IPS-18a (cell line): ENCODE results near the gene SEC14L1.

Experiments used
- H3K27ac ChIP-seq: one replicate; pipeline ENCODE4 v1.5.1; 2013; ENCODE audit warnings: low read length
- H3K27me3 ChIP-seq: one replicate; pipeline ENCODE4 v1.6.1; 2013; ENCODE audit warnings: mild to moderate bottlenecking, low read length; ENCODE audit not compliant: control insufficient read depth, insufficient read depth
- H3K36me3 ChIP-seq: one replicate; pipeline ENCODE4 v1.6.1; 2013; ENCODE audit warnings: low read depth, low read length; ENCODE audit not compliant: control insufficient read depth
- H3K4me1 ChIP-seq: one replicate; pipeline ENCODE4 v1.6.1; 2013; ENCODE audit warnings: low read depth, low read length; ENCODE audit not compliant: control insufficient read depth
- H3K4me3 ChIP-seq: one replicate; pipeline ENCODE4 v1.5.1; 2013; ENCODE audit warnings: low read length
- H3K9ac ChIP-seq: one replicate; pipeline ENCODE4 v1.6.1; 2013; ENCODE audit warnings: mild to moderate bottlenecking, low read length, moderate library complexity
- H3K9me3 ChIP-seq: one replicate; pipeline ENCODE4 v1.6.1; 2013; ENCODE audit warnings: low read depth, low read length; ENCODE audit not compliant: control insufficient read depth

SEC14L1 gene

DNA sequence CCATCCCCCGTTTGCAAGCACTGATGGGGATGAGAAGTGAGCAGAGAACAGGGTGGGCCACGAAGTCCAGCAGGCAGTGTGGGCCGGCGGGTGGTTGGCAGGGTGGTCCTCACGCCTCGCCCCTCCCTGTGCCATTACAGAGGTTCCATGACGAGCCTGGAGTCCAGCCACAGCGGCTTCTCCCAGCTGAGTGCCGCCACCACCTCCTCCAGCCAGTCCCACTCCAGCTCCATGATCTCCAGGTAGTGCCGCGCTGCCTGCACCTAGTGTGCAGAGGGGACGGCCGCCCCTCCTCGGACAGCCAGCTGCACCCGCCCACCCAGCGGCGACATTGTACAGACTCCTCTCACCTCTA, 73.0 kb downstream of the SEC14L1 start:
- H3K4me1 ChIP-seq: no peaks in the 10 kb centered on the region
- H3K9me3 ChIP-seq: no peaks in the 10 kb centered on the region
- peaks cover 40% of the 10 kb centered on the region for H3K36me3 ChIP-seq
- no peak overlapping the region for H3K27ac ChIP-seq
- H3K9ac ChIP-seq: no peak overlapping the region
- no peaks in the 10 kb centered on the region for H3K27me3 ChIP-seq
- H3K4me3 ChIP-seq: no peak overlapping the region

DNA sequence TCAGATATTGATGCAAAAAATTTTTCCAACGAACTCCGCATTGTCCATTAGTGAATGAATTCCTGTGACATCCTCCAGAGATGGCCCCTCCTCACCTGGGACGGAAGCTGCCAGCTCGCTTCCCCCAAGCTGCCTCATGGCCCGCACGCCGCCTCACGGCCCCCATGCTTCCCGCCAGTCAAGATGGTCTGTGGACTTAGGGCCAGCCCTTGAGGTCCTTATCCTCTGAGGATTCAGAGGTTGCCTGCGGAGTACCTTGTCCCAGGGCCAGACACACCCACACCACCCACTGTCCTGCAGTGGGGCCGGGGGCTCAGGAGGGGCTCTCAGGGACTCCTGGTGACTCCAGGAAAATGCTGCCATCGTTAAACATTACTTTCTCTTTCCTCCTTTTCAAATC, 73.6 kb downstream of the SEC14L1 start:
- no peak overlapping the region for H3K9ac ChIP-seq
- peaks cover 34% of the 10 kb centered on the region for H3K36me3 ChIP-seq
- no peaks in the 10 kb centered on the region for H3K9me3 ChIP-seq
- no peaks in the 10 kb centered on the region for H3K27me3 ChIP-seq
- H3K4me1 ChIP-seq: no peaks in the 10 kb centered on the region
- H3K27ac ChIP-seq: no peak overlapping the region
- H3K4me3 ChIP-seq: no peak overlapping the region

DNA sequence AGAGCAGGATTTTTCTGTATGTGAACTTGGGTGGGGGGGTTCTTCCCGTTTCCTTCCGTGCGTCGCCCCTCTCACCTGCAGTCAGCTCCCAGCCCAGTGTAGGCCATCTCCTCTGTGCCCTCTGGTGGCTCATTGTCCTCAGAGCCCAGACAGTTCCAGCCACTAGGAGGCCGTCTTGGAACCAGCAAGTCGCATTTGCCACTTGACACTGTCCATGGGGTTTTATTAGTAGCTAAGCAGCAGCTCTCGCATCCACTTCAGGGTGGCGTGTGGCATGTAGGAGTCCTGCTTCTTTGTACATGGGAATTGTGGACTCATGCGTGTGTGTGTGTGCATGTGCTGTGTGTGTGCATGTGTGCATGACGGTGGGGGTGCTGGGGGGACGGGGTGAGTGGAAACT, 74.0 kb downstream of the SEC14L1 start:
- Histone ChIP-seq H3K27ac (no peak overlapping the region), H3K4me1 (no peaks in the 10 kb centered on the region), H3K27me3 (no peaks in the 10 kb centered on the region), H3K9me3 (no peaks in the 10 kb centered on the region), H3K36me3 (peaks cover 31% of the 10 kb centered on the region), H3K4me3 (no peak overlapping the region), H3K9ac (no peak overlapping the region)

DNA sequence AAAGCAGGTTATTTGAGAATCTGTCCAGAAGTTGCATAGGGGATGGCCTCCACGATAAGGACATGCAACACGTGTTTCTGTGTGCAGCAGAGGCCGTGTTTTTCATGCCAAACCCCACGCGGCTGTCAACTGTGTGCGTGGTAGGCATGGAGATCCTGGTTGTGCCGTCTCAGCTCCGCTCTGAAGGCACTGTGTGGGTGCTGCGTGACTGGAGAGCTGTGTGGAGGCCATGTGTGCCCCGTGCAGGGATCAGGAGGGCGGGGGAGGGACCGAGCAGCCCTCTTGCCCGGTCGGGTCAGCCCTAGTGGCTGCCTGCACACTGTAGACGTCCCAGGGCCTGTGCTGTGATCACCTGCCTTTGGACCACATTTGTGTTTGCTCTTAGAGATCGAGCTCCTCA, 74.5 kb downstream of the SEC14L1 start:
- Histone ChIP-seq H3K27me3 (no peaks in the 10 kb centered on the region), H3K36me3 (peaks cover 25% of the 10 kb centered on the region), H3K27ac (no peak overlapping the region), H3K9me3 (no peaks in the 10 kb centered on the region), H3K4me1 (no peaks in the 10 kb centered on the region), H3K9ac (no peak overlapping the region), H3K4me3 (no peak overlapping the region)

DNA sequence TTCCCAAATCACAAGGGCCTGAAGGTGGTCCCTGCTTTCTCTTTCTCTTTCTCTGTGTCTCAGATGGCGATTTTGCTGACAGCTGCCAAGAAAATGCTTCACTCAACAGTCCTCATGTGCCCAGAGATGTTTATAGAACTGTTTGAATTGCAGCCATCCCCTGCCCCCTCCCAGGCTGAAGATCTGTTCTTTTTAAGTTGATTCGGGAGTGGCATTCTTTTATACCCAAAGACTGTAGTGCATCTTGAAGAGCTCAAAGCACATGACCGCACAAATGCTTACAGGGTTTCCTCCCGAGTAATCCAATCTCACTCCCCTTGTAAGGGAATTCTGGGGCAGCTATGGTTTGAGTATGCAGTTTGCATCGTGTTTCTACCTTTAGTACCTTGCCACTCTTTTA, 75.7 kb downstream of the SEC14L1 start:
- no peaks in the 10 kb centered on the region for H3K4me1 ChIP-seq
- H3K9me3 ChIP-seq: no peaks in the 10 kb centered on the region
- H3K27me3 ChIP-seq: no peaks in the 10 kb centered on the region
- H3K9ac ChIP-seq: no peak overlapping the region
- no peak overlapping the region for H3K4me3 ChIP-seq
- H3K36me3 ChIP-seq: peaks cover 18% of the 10 kb centered on the region
- no peak overlapping the region for H3K27ac ChIP-seq

DNA sequence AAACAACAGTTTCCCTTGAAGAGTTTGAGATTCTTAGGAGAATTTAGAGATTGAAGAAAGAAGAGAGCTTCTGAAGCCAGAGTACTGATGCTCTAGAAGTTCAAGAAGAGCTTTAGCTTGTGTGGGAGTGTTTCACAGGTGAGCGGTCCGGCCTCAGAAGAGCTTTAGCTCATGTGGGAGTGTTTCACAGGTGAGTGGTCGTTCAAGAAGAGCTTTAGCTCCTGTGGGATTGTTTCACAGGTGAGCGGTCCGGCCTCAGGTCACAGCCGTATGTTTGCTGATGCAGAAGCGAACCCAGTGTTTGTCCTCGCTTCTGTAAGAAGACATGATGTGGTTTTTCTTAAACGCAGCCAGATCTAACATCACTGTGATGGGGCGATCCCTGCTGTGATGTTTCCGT, 76.4 kb downstream of the SEC14L1 start:
- H3K36me3 ChIP-seq: peaks cover 11% of the 10 kb centered on the region
- H3K9ac ChIP-seq: no peak overlapping the region
- H3K4me3 ChIP-seq: no peak overlapping the region
- H3K4me1 ChIP-seq: no peaks in the 10 kb centered on the region
- no peaks in the 10 kb centered on the region for H3K27me3 ChIP-seq
- no peaks in the 10 kb centered on the region for H3K9me3 ChIP-seq
- H3K27ac ChIP-seq: no peak overlapping the region

DNA sequence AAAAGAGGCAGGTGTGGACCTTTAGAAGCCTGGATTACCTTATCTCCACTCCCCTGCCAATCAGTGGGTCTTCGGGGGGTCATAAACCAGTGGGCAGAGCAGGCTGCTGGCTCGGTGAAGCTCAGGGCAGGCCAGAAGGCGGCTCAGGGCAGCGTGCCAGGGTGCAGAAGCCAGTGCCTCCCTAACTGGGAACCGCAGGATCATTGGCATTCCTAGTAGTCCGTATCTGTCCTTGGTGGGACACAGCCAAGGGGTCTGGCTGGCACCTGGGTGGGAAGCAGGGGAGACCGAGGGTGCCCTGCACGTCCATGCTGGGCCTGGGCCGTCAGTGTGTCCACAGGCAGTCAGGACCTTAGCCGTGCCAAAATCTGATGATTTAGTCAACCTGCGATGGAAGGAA, 76.8 kb downstream of the SEC14L1 start:
- H3K4me1 ChIP-seq: no peaks in the 10 kb centered on the region
- H3K36me3 ChIP-seq: peaks cover 7% of the 10 kb centered on the region
- H3K27ac ChIP-seq: no peak overlapping the region
- no peak overlapping the region for H3K9ac ChIP-seq
- no peak overlapping the region for H3K4me3 ChIP-seq
- H3K27me3 ChIP-seq: no peaks in the 10 kb centered on the region
- no peaks in the 10 kb centered on the region for H3K9me3 ChIP-seq

DNA sequence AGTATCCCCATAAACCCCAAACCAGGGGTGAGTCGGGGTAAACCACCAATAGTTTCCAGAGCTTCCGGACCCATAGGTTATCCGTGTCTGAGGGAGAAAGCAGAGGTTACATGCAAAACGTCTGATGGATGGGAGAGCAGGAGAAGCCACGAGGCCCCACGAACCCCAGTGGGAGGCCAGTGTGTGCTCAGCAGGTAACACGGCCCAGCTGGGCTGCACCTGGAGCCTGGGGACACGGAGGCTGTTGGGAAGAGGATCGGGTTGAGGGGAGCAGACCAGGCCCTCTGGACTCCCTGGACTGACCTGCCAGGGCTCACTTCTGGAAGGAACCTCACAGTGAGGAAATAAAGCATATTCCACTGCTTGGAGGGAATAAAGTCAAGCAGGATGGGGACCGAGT, 78.1 kb downstream of the SEC14L1 start:
- Histone ChIP-seq H3K4me1 (no peaks in the 10 kb centered on the region), H3K9me3 (no peaks in the 10 kb centered on the region), H3K9ac (no peak overlapping the region), H3K27ac (no peak overlapping the region), H3K4me3 (no peak overlapping the region), H3K27me3 (no peaks in the 10 kb centered on the region), H3K36me3 (peaks cover 4% of the 10 kb centered on the region)

DNA sequence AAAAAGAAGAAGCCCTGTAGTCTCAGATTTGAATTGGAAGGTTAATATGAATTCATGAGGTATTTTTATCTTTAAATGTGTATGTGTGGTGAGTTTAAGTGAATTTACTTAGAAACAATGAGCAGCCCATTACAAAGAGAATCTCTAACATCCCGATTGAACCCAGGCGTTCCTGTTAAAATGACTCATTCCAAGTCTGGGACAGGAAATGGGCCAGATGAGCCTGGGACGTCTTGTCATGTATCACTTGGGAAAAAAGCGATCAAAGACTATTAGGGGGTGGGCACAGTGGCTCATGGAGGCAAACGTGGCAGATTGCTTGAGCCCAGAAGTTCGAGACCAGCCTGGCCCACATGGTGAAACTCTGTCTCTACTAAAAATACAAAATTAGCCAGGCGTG, 81.6 kb downstream of the SEC14L1 start:
- no peak overlapping the region for H3K9ac ChIP-seq
- no peaks in the 10 kb centered on the region for H3K4me1 ChIP-seq
- H3K27ac ChIP-seq: no peak overlapping the region
- H3K9me3 ChIP-seq: no peaks in the 10 kb centered on the region
- no peak overlapping the region for H3K4me3 ChIP-seq
- peaks cover 2% of the 10 kb centered on the region for H3K36me3 ChIP-seq
- H3K27me3 ChIP-seq: no peaks in the 10 kb centered on the region

DNA sequence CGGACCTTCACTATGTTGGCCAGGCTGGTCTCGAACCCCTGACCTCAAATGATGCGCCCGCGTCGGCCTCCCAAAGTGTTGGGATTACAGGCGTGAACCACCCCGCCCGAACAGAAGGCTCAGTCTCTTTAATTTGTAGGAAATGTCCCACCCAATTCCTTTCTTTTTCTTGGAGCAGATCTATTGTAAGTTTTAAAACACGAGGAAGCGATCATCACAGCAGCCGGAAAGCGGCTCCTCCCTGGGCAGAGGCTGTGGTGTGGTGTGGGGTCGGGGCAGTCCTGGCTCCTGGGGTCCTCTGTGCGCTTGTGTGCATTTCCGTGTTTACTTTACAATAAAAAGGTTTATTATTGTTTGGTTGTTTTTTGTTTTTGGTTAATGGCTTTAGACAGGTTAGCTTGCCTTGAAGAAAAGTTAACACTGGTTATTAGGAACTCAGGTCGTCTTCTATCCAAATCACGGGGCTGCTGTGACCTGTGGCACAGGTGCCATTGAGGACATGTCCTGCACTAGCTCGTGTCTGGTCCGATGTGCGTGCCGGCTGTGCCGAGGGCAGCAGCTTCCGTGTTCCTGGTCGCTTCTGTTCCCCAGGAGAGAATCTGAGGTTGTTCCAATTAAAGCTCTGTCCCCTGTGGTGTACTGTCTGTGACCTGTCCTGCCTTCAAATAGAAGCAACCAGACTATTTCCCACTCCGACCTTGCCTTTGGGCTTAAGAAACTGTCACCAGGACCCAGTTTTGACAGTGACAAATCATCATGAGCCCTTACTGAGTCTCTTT, 83.1 kb downstream of the SEC14L1 start:
- Histone ChIP-seq H3K4me3 (no peak overlapping the region), H3K9ac (no peak overlapping the region), H3K4me1 (no peaks in the 10 kb centered on the region), H3K27ac (no peak overlapping the region), H3K36me3 (no peaks in the 10 kb centered on the region), H3K27me3 (no peaks in the 10 kb centered on the region), H3K9me3 (no peaks in the 10 kb centered on the region)

DNA sequence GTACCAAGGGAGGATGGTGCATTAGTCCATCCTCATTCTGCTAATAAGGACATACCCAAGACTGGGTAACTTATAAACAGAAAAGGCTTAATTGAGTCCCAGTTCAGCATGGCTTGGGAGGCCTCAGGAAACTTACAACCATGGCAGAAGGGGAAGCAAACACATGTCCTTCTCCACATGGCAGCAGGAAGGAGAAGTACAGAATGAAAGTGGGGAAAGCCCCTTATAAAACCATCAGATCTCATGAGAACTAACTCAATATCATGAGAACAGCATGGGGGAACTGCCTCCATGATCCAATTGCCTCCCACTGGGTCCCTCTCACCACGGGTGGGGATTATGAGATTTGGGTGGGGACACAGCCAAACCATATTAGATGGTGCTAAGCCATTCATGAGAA, 84.5 kb downstream of the SEC14L1 start:
- Histone ChIP-seq H3K9me3 (no peaks in the 10 kb centered on the region), H3K27ac (no peak overlapping the region), H3K27me3 (no peaks in the 10 kb centered on the region), H3K4me3 (no peak overlapping the region), H3K36me3 (no peaks in the 10 kb centered on the region), H3K9ac (no peak overlapping the region), H3K4me1 (no peaks in the 10 kb centered on the region)

DNA sequence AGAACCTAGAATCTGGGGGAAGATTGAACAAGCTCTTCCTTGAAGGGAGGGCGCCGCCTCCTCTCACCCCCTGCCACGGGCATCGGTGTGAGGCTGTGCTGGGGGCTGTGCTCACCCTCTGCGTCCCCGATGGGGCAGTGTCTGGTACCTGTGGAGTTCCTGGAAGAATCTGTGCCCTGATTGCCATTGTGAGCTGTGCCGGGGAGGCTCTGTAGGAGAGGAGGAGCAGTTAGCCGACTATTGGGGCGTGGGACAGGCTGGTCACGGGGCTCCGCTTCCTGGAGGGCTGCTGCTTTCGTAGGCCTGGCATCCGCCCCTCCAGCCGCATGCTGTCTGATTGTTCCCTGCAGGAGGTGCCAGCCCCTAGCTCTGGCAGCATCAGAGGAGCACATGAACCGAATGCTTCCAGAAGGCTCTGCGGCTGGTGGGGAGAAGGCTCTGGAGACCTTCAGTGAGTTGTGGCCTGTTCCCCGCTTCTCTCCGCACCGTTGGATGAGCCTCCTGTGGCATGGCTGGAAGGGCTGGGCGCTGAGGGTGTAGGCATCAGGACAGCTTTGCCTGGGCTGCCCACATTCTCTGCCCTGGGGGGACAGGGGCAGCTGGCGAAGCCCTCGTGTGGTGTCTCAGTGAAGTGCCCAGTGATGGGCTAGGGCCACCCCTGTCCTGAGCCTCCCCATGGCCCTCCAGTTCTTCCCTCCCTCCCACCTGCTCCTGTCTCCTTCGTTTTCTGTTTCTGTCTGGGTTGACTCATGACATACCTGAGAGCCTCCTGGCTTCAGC, 86.9 kb downstream of the SEC14L1 start:
- H3K9ac ChIP-seq: no peak overlapping the region
- H3K27ac ChIP-seq: no peak overlapping the region
- no peaks in the 10 kb centered on the region for H3K4me1 ChIP-seq
- no peaks in the 10 kb centered on the region for H3K36me3 ChIP-seq
- H3K4me3 ChIP-seq: no peak overlapping the region
- H3K9me3 ChIP-seq: no peaks in the 10 kb centered on the region
- no peaks in the 10 kb centered on the region for H3K27me3 ChIP-seq
